A549 (cell line): ENCODE measurements around the gene PDE4D. TPM values are rescaled to one million over a fixed set of nuclear protein-coding genes. Genes with fewer than 3 reads are reported as not detected.

Experiments
- ATAC-seq, 2 experiments: fragments of 200-7000 bp in 1 of 2; fragments of >200 bp in 1 of 2; cut with Nextera tagmentation in 1 of 2; cut with Tn5 transposase in 1 of 2; 3 replicates each; pipeline versions ENCODE4 v1.8.0 to v1.9.1; 2018 to 2020; ENCODE audit warnings: mild to moderate bottlenecking in 1 of 2, moderate library complexity in 1 of 2
- CTCF ChIA-PET: fragments of 300-600 bp; sonication (Branson Sonifier 250); formaldehyde crosslinking; extraction: SDS; loops from one replicate; lab custom pipeline; 2021; ENCODE audit warnings: antibody characterized with exemption, inconsistent platforms; lab: Yijun Ruan, JAX
- POLR2A ChIA-PET: fragments of 350-600 bp; formaldehyde crosslinking; extraction: SDS; loops from one replicate; lab custom pipeline; 2021; ENCODE audit warnings: antibody characterized with exemption, inconsistent platforms; lab: Yijun Ruan, JAX
- DNase-seq, 2 experiments: peaks; one replicate each; pipeline versions ENCODE4 v3.0.0 to v3.0.0-alpha.2; 2011 to 2016; ENCODE audit warnings: low read depth in 1 of 2, low spot score in 1 of 2
- FAIRE-seq: peaks from 2 replicates; lab custom pipeline; 2011; peaks lifted over from hg19 to GRCh38; lab: Jason Lieb, UNC
- H3K27ac ChIP-seq, 2 experiments: fragments of >200 bp; sonication (Bioruptor Twin); formaldehyde crosslinking; 3 replicates each; pipeline ENCODE4 v1.5.1; 2016 to 2017
- H3K4me1 ChIP-seq: fragments of >200 bp; sonication (Bioruptor Twin); formaldehyde crosslinking; 3 replicates; pipeline ENCODE4 v1.6.1; 2016
- H3K4me2 ChIP-seq: fragments of >200 bp; sonication (Bioruptor Twin); formaldehyde crosslinking; 3 replicates; pipeline ENCODE4 v1.6.1; 2016
- H3K4me3 ChIP-seq: fragments of >200 bp; sonication (Bioruptor Twin); formaldehyde crosslinking; 3 replicates; pipeline ENCODE4 v1.5.1; 2016
- H3K9me3 ChIP-seq: fragments of >200 bp; sonication (Bioruptor Twin); formaldehyde crosslinking; 3 replicates; pipeline ENCODE4 v1.6.1; 2016
- ATOH8 ChIP-seq: fragments of 250-450 bp; sonication (Bioruptor Pico); IDR thresholded peaks from 2 replicates; pipeline ENCODE4 v1.5.0; 2020; ENCODE audit warnings: low read depth, mild to moderate bottlenecking, moderate library complexity
- BHLHE40 ChIP-seq: IDR thresholded peaks from 2 replicates; pipeline ENCODE4 v1.6.1; 2012; ENCODE audit warnings: low read depth, low read length, inconsistent platforms
- CBX2 ChIP-seq: fragments of 200-600 bp; sonication (generic); IDR thresholded peaks from 2 replicates; pipeline ENCODE4 v1.6.1; 2016; ENCODE audit warnings: low read depth, mild to moderate bottlenecking, borderline replicate concordance
- CEBPB ChIP-seq, 2 experiments: fragments of >200 bp in 1 of 2; sonication (Bioruptor Twin) in 1 of 2; formaldehyde crosslinking in 1 of 2; IDR thresholded peaks; 2 replicates each; pipeline ENCODE4 v1.6.1; 2012 to 2016
- E2F6 ChIP-seq: IDR thresholded peaks from 2 replicates; pipeline ENCODE4 v1.6.1; 2012; ENCODE audit warnings: low read depth, borderline replicate concordance
- EHF ChIP-seq: fragments of 250-450 bp; sonication (Bioruptor Pico); IDR thresholded peaks from 2 replicates; pipeline ENCODE4 v1.5.0; 2020; ENCODE audit warnings: mild to moderate bottlenecking
- EP300 ChIP-seq, 2 experiments: fragments of >200 bp; sonication (Bioruptor Twin); formaldehyde crosslinking; IDR thresholded peaks; 2 replicates in 1 of 2; 3 replicates in 1 of 2; pipeline ENCODE4 v1.6.1; 2016 to 2017
- FOSL2 ChIP-seq, 2 experiments: fragments of 450-650 bp in 1 of 2; fragments of >200 bp in 1 of 2; sonication (Bioruptor Twin) in 1 of 2; formaldehyde crosslinking; IDR thresholded peaks; 2 replicates each; pipeline versions ENCODE4 v1.5.0 to v1.6.1; 2016 to 2020; ENCODE audit warnings: mild to moderate bottlenecking in 1 of 2, moderate library complexity in 1 of 2
- GATA3 ChIP-seq: IDR thresholded peaks from 2 replicates; pipeline ENCODE4 v1.6.1; 2012; ENCODE audit warnings: borderline replicate concordance
- HES2 ChIP-seq: fragments of >200 bp; sonication (Bioruptor Twin); formaldehyde crosslinking; IDR thresholded peaks from 2 replicates; pipeline ENCODE4 v1.6.1; 2016
- HEYL ChIP-seq: fragments of 250-450 bp; sonication (Bioruptor Pico); IDR thresholded peaks from 2 replicates; pipeline ENCODE4 v1.8.0; 2021; ENCODE audit warnings: mild to moderate bottlenecking, moderate library complexity
- HOXA7 ChIP-seq: fragments of 250-450 bp; sonication (Bioruptor Pico); IDR thresholded peaks from 2 replicates; pipeline ENCODE4 v1.5.0; 2020; ENCODE audit warnings: mild to moderate bottlenecking, moderate library complexity
- HOXB13 ChIP-seq: fragments of 250-450 bp; sonication (Bioruptor Pico); IDR thresholded peaks from 2 replicates; pipeline ENCODE4 v1.5.0; 2020; ENCODE audit warnings: low read depth, mild to moderate bottlenecking, moderate library complexity
- HOXB5 ChIP-seq: fragments of 250-450 bp; sonication (Bioruptor Pico); IDR thresholded peaks from 2 replicates; pipeline ENCODE4 v1.5.0; 2020; ENCODE audit warnings: mild to moderate bottlenecking, moderate library complexity
- JUN ChIP-seq, 2 experiments: fragments of >200 bp; sonication (Bioruptor Twin); formaldehyde crosslinking; IDR thresholded peaks; 2 replicates in 1 of 2; 3 replicates in 1 of 2; pipeline ENCODE4 v1.6.1; 2016 to 2017
- JUNB ChIP-seq: fragments of >200 bp; sonication (Bioruptor Twin); formaldehyde crosslinking; IDR thresholded peaks from 2 replicates; pipeline ENCODE4 v1.6.1; 2016
- MAFK ChIP-seq: fragments of 450-650 bp; IDR thresholded peaks from 2 replicates; pipeline ENCODE4 v1.6.1; 2014; ENCODE audit not compliant: partially characterized antibody
- MAX ChIP-seq: IDR thresholded peaks from 2 replicates; pipeline ENCODE4 v1.6.1; 2012
- NFE2L2 ChIP-seq: fragments of 150-350 bp; conservative IDR thresholded peaks from 2 replicates; pipeline ENCODE4 v1.6.1; 2014; ENCODE audit warnings: low read length
- NPAS2 ChIP-seq: fragments of 250-450 bp; sonication (Bioruptor Pico); IDR thresholded peaks from 2 replicates; pipeline ENCODE4 v1.8.0; 2022; ENCODE audit warnings: mild to moderate bottlenecking, moderate library complexity, borderline replicate concordance
- PBX3 ChIP-seq: IDR thresholded peaks from 2 replicates; pipeline ENCODE4 v1.6.1; 2012
- PHF8 ChIP-seq: fragments of 200-600 bp; sonication (generic); IDR thresholded peaks from 2 replicates; pipeline ENCODE4 v1.6.1; 2016; ENCODE audit warnings: low read depth, mild to moderate bottlenecking, antibody characterized with exemption, moderate library complexity, borderline replicate concordance
- POLR2A ChIP-seq: IDR thresholded peaks from 2 replicates; pipeline ENCODE4 v1.6.1; 2012; ENCODE audit warnings: mild to moderate bottlenecking, low read length
- POLR2AphosphoS2 ChIP-seq: conservative IDR thresholded peaks from 2 replicates; pipeline ENCODE4 v1.6.1; 2012; ENCODE audit warnings: low read length, improper control_type of control experiment, inconsistent platforms
- RAD21 ChIP-seq, 2 experiments: fragments of >200 bp in 1 of 2; sonication (Bioruptor Twin) in 1 of 2; formaldehyde crosslinking in 1 of 2; IDR thresholded peaks in 1 of 2; conservative IDR thresholded peaks in 1 of 2; 2 replicates in 1 of 2; 3 replicates in 1 of 2; pipeline ENCODE4 v1.6.1; 2012 to 2018; ENCODE audit warnings: inconsistent platforms in 1 of 2
- REST ChIP-seq: fragments of 200-600 bp; sonication (generic); IDR thresholded peaks from 2 replicates; pipeline ENCODE4 v1.6.1; 2016; ENCODE audit warnings: antibody characterized with exemption, mild to moderate bottlenecking, moderate library complexity
- SMC3 ChIP-seq: fragments of >200 bp; sonication (Bioruptor Twin); formaldehyde crosslinking; IDR thresholded peaks from 3 replicates; pipeline ENCODE4 v1.6.1; 2018; ENCODE audit warnings: inconsistent platforms
- SREBF2 ChIP-seq: fragments of 450-650 bp; IDR thresholded peaks from 2 replicates; pipeline ENCODE4 v1.6.1; 2014; ENCODE audit warnings: mild to moderate bottlenecking, moderate library complexity
- ZFP36 ChIP-seq: fragments of 450-650 bp; IDR thresholded peaks from 2 replicates; pipeline ENCODE4 v1.6.1; 2014; ENCODE audit warnings: borderline replicate concordance; ENCODE audit not compliant: partially characterized antibody
- ZNF302 ChIP-seq: fragments of 250-450 bp; sonication (Bioruptor Pico); IDR thresholded peaks from 2 replicates; pipeline ENCODE4 v1.9.0; 2021; ENCODE audit warnings: inconsistent platforms, mild to moderate bottlenecking, moderate library complexity
- WGBS: methylation state at CpG from one replicate; pipeline ENCODE4 v1.1.6; 2017; ENCODE audit errors: missing lambda C conversion rate; 5-methylcytosine and 5-hydroxymethylcytosine counted together
- polyA plus RNA-seq, 4 experiments: library from polyadenylated mRNA; depleted of rRNA in 3 of 4; stranded (reverse); fragments of >200 nt; fragmentation: RNase III in 1 of 4; extraction: RNeasy Plus Mini Kit Qiagen cat#74134 plus additional on column Dnase treatment in 1 of 4; gene quantifications; 2 replicates in 3 of 4; 3 replicates in 1 of 4; pipeline ENCODE4 v1.2.3, GENCODE V29; 2011 to 2017

Gene PDE4D
- polyA plus RNA-seq, 2 of the 4 experiments (the other 2 are of a cell fraction), result 74.0 to 213 TPM

- FAIRE-seq (peak; percentile 99), ATAC-seq (peak; percentile 75 to 84)
- POLR2A ChIA-PET, result interaction anchor here (2.6 kb wide), 1 partner anchor 66 kb away, joined by 15 read pairs; no protein-coding TSS in a partner anchor
Observed at GRCh38 chr5:59061377-59061776, 832.1 kb downstream of the PDE4D start.

More at GRCh38 chr5:59061377-59061776, 832.1 kb downstream of the PDE4D start:
- TF ChIP-seq PBX3, result peak; percentile 92
- TF ChIP-seq HEYL (CRISPR knock-in tag), result peak; percentile 48; the same call in 1 of the 2 replicates
- peak; percentile 80; the same call in 1 of the 2 replicates for TF ChIP-seq HOXB5 (CRISPR knock-in tag)
- no peak for TF ChIP-seq BHLHE40
- TF ChIP-seq JUNB, result peak; percentile 91
- peak; percentile 99 for TF ChIP-seq GATA3
- peak; percentile 92 for TF ChIP-seq MAX
- 0 out of 2 replicates have a peak, but pooled peaks have one; percentile 36 for TF ChIP-seq ZNF302 (CRISPR knock-in tag)
- peak; percentile 35 to 37; a peak in 3 of 5 replicates for TF ChIP-seq RAD21 (conservative IDR thresholded peaks at IDR 0.05 in 1 of 2, IDR thresholded peaks at IDR 0.05 in 1 of 2)
- peak; percentile 72; the same call in 1 of the 2 replicates for TF ChIP-seq HOXB13 (CRISPR knock-in tag)
- TF ChIP-seq SMC3, result peak; percentile 42; the same call in 1 of the 3 replicates
- TF ChIP-seq CBX2, result no peak
- TF ChIP-seq SREBF2, result no peak
- no peak for TF ChIP-seq ZFP36
- TF ChIP-seq EHF, result peak; percentile 20; the same call in 1 of the 2 replicates
- no peak for TF ChIP-seq POLR2A
- no peak for TF ChIP-seq POLR2AphosphoS2
- TF ChIP-seq PHF8, result no peak
- TF ChIP-seq HOXA7 (CRISPR knock-in tag), result 0 out of 2 replicates have a peak, but pooled peaks have one; percentile 3
- peak; percentile 67 to 94 for TF ChIP-seq CEBPB (IDR thresholded peaks at IDR 0.05)
- TF ChIP-seq EP300 (IDR thresholded peaks at IDR 0.05), result peak; percentile 90 to 95
- peak; percentile 93 for TF ChIP-seq MAFK
- TF ChIP-seq JUN (IDR thresholded peaks at IDR 0.05), result peak; percentile 88 to 97
- no peak for TF ChIP-seq REST
- TF ChIP-seq ATOH8 (CRISPR knock-in tag), result peak; percentile 58; the same call in 1 of the 2 replicates
- 0 out of 2 replicates have a peak, but pooled peaks have one; percentile 34 for TF ChIP-seq HES2
- TF ChIP-seq E2F6, result peak; percentile 16; the same call in 1 of the 2 replicates
- peak; percentile 91 for TF ChIP-seq NFE2L2
- peak; percentile 85 for TF ChIP-seq FOSL2 (IDR thresholded peaks at IDR 0.05)
- TF ChIP-seq FOSL2 (CRISPR knock-in tag; IDR thresholded peaks at IDR 0.05), result peak; percentile 97
- TF ChIP-seq NPAS2, result no peak
- TF ChIP-seq, all 56 proteins: peak for 21
- peaks cover 100% of the 10 kb centered on the region for H3K4me1 ChIP-seq
- H3K4me3 ChIP-seq, result no peak overlapping the region
- peak overlapping the region; percentile 95 to 98 for H3K27ac ChIP-seq
- WGBS, result under 1% methylated on average over 5 of the region's 5 CpGs
- no peaks in the 10 kb centered on the region for H3K9me3 ChIP-seq
- CTCF ChIA-PET, result interaction anchor here (1.1 to 2.1 kb wide), 5 partner anchors 10 to 112 kb away, joined by 3 to 14 read pairs (median 6); no protein-coding TSS in a partner anchor
- DNase-seq, result peak; percentile 62 to 97
- H3K4me2 ChIP-seq, result peak overlapping the region; percentile 65
